HG03039 (cell line): Measurements from ENCODE around the gene DOK3.

Experiments used
- ATAC-seq: cut with Tn5 transposase; IDR thresholded peaks from one replicate; pipeline ENCODE4 v1.9.1; 2021; ENCODE audit warnings: mild to moderate bottlenecking, moderate library complexity; ENCODE audit not compliant: unreplicated experiment

DOK3 gene

GRCh38 chr5:177469750-177470525, 39.7 kb downstream of the DOK3 start:
- no peak for ATAC-seq

DNA sequence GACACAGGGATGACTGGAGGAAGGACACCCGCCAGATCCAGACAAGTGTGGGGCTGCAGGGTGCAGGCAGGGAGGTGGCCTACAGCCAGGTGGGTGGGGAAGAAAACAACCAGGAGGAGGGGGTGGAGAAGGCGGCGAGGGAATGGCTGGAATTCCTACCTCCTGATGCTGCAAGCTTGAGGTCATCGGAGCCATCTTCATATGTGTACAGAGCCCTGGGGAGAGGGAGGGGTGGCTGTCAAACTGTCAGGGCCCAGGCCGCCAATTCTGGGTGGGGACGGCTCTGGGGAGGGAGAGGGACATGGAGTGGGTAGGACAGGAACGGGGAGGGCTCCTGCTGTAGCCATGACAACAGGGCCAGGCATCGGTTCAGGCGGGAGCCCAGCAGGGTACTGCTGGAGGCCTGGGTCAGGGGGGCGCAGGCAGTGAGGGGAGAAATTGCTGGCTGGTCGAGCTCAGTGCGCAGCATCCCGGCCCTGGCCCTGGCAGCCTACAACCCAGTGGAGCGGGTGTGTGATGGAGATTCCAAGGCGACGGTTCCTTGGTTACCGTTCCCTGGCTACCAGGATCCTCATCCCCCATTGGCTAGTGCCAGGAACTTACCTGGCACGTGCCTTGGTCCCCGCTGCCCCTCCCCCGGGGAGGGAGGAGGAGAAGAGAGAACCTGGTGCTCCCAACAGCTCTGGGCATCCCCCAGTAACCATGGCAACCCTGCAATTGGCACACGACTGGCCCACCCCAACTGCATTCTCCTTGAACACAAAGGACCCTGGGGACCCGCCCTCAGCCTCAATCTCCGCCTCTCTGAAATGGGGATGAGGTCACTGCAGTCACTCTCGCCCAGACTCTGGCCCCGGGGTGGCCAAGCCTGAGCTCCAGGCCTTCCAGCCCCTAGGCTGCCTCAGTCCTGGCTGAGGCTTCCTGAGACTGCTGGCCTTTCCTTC, 40.7 kb downstream of the DOK3 start:
- ATAC-seq: no peak

DNA sequence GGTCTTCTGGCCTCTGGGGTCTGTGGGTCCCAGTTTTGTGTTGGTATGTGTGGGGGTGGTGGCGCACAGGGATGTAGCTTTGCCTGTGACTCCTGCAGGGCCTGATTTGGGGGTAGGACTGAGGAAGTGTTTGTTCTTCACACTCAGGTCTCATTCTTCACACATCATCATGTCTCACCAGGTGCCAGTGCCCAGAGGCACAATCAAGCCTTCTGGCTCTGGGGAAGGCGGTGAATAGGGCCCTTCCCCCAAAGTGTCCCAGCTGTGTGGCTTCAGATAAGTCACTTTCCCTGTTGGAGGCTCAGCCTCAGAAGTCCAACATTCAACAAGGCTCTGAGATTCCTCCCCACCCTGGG, 41.3 kb downstream of the DOK3 start:
- no peak for ATAC-seq

GRCh38 chr5:177467436-177467835, 42.2 kb downstream of the DOK3 start:
- no peak for ATAC-seq

DNA sequence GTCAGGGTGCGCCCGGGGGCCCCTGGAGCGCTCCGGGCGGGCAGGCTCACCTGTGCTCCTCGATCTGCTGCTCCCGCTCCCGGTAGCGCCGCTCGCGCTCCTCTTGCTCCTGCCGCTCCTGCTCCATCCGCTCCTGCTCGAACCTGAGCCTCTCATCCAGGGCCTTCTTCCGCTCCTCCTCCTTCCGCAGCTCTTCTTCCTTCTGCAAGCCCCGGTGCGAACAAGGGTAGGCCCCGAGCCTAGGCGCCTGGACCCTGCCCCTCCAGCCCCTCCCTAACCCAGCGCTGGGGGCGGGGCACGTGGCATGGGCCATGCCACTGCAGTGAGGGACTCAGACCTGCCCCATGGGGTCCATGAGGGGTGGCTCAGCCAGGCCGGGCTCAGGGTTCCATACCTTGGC, 42.8 kb downstream of the DOK3 start:
- ATAC-seq: no peak

DNA sequence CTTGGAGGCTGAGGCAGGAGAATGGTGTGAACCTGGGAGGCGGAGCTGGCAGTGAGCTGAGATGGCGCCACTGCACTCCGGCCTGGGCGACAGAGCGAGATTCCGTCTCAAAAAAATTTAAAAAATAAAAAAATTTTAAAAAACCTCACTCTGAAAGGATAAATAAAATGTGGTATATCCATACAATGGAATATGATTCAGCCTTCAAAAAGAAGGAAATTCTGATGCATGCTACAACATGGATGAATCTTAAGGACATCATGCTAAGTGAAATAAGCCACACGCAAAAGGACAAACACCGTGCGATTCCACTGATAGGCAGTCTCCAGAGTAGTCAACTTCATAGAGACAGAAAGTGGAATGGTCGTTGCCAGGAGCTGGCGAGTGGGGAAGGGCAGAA, 44.6 kb downstream of the DOK3 start:
- no peak for ATAC-seq

- ATAC-seq: no peak
These were observed 47.5 kb downstream of the DOK3 start for GRCh38 chr5:177462021-177462670.

DNA sequence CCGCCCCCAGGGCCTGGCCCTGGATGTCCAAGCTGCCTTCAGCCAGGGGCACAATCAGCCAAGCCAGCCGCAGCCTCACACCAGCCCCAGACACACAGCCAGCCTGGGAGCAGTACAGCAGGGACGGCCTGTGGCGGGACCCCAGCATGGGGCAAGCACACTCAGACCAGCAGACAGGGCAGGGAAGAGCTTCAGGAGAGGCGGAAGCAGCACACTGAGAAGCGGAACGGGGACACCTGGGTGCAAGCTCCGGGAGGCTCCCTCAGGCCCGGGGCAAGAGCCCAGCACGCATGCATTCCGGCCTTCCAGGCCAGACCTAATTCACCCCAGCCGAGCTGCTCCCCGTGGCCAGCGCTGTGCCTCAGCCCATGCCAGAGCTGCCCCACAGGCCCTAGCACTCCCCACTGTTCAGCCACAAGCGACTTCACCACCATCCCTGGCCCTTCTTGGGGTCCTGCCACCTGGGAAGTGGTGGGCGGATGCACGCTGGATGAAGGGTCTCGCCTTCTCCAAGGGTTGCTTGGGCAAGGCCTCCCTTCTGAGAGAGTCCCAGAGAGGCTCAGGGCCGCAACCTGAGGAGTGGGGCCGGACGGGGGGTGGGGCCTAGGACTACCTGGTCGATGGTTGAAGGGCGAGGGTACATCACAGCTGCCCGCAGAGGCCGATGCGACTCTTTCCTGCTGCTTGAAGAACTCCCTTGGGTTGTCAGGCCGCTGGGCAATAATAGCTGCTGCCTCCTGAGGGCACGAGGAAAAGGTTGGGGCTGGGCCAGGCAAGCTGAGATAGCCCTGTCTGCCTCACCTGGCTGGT, 49.6 kb downstream of the DOK3 start:
- no peak for ATAC-seq

- ATAC-seq: no peak
These were observed 50.3 kb downstream of the DOK3 start for GRCh38 chr5:177459357-177459756.

- no peak for ATAC-seq
These were observed 50.7 kb downstream of the DOK3 start for GRCh38 chr5:177458912-177459350.

DNA sequence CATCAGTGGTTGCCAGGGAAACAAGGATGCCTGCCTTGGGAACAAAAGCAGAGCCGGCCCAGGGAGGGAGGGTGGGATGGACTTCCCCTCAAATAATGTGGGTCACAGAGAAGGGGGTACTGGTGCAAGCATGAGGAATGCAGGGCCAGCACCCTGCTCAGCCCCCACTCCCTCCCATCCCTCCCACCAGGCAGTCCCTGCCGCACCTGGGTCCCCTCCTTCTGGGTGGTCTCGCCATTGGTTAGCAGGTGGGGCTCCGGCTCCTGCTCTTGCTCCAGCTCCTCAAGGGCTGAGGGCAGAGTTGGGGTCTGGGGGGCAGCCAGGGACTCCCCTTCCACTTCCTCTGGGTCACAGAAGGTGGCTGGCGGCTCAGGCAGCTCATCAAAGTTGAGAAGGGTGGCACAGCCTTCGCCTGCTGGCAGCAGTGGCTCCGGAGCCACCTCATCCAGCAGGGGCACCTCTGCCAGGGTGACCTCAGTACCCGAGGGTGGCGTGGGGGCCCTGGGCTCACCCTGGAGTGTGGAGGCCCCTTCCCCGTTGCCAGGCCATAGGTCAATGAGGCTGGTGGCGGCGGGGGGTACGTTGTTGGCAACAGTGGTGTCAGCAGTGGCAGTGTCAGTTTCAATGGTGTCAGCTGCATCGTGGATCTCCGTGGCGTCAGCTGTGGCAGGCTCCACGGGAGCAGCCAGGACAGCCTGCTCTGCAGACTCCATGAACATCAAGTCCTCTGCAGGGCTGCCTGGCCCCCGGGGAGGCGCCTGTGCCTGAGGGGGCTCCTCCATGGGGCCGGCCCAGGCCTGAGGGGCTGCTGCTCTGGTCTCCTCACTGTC, 51.6 kb downstream of the DOK3 start:
- no peak for ATAC-seq

- ATAC-seq: no peak
These were observed 52.4 kb downstream of the DOK3 start for GRCh38 chr5:177456976-177457851.

- no peak for ATAC-seq
These were observed 53.0 kb downstream of the DOK3 start for GRCh38 chr5:177456591-177456964.

DNA sequence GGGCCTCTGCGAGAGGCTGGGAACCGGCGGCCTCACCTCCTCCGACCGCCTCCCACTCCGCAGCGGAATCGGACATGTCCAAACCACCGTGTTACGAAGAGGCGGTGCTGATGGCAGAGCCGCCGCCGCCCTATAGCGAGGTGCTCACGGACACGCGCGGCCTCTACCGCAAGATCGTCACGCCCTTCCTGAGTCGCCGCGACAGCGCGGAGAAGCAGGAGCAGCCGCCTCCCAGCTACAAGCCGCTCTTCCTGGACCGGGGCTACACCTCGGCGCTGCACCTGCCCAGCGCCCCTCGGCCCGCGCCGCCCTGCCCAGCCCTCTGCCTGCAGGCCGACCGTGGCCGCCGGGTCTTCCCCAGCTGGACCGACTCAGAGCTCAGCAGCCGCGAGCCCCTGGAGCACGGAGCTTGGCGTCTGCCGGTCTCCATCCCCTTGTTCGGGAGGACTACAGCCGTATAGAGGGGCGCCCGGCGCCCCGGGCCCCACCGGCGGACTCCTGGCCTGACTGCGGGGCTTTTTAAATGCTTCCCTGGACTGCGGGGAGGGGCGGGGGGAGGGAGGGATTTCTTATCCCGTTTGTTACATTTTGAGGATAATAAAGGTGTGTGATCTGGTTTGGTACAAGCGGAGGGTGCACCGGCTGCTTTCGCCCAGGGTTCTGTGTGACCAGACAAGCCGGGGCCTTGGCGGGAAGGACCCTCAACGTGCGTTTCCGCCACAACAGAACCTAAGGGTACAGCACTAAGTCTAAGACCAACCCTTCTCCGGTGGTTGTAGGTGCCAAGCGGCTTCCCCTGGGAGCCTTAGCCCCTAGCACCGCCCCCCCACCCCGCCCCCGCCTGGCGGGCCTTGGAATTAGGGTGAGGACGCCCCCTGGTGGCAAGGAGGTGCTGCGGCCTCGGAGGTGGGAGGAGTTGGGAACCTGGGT, 53.7 kb downstream of the DOK3 start:
- ATAC-seq: peak; percentile 0

- peak; percentile 47 for ATAC-seq
These were observed 54.5 kb downstream of the DOK3 start for GRCh38 chr5:177455036-177455660.

GRCh38 chr5:177454397-177455035, 55.1 kb downstream of the DOK3 start:
- ATAC-seq: peak; percentile 50

DNA sequence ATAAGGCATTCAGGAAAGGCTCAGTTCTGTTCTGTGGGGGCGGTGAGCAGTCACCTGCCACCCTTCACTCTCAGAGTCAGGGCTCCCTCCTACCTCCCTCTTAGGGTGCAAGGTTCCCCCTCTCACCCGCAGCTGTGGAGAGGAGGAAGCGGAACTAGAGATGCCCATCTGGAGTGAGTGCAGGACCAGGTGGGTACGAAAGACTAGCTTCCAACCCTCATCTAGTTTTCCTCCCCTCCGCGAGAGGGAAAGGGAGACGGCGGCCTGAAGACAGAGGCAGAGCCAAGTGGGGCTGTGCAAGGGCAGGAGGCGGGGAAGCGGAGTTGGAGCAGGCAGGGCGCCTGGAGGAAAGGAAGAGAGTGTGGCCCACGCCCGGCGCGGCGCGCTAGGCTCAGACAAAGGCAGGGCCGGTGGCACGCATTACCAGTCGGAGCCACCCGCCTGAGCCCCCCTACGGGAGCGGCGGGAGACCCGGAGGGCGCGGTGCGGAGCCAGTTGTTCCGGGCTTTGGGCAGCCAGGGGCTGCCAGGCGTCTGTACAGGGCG, 55.7 kb downstream of the DOK3 start:
- ATAC-seq: peak; percentile 3
